Epithelial cell of prostate (primary cell): Measurements from ENCODE around the gene GSK3B.

Source experiments
- DNase-seq: peaks from one replicate; pipeline ENCODE4 v3.0.0-alpha.2; 2011; ENCODE audit warnings: low read depth, low spot score
- H3K27ac ChIP-seq: fragments of 450-650 bp; 2 replicates; pipeline ENCODE4 v1.5.1; 2017; ENCODE audit warnings: mild to moderate bottlenecking

The GSK3B gene

GRCh38 chr3:119834754-119835370 is 259.4 kb downstream of the GSK3B start:
- no peak overlapping the region for H3K27ac ChIP-seq
- DNase-seq, result no peak

GRCh38 chr3:119831941-119832371 is 262.3 kb downstream of the GSK3B start:
- H3K27ac ChIP-seq, result no peak overlapping the region

GRCh38 chr3:119831022-119831421 is 263.2 kb downstream of the GSK3B start:
- no peak for DNase-seq
- H3K27ac ChIP-seq, result no peak overlapping the region

More at GRCh38 chr3:119831941-119832371, 262.3 kb downstream of the GSK3B start:
- DNase-seq, result no peak

- no peak overlapping the region for H3K27ac ChIP-seq
- DNase-seq, result no peak
Observed at GRCh38 chr3:119829420-119829819, 264.8 kb downstream of the GSK3B start.

- no peak for DNase-seq
- H3K27ac ChIP-seq, result no peak overlapping the region
Observed at GRCh38 chr3:119826711-119827608, 267.3 kb downstream of the GSK3B start.

- DNase-seq, result no peak
- no peak overlapping the region for H3K27ac ChIP-seq
Observed at GRCh38 chr3:119825820-119826219, 268.4 kb downstream of the GSK3B start.

- DNase-seq, result no peak
- no peak overlapping the region for H3K27ac ChIP-seq
Observed at GRCh38 chr3:119819806-119820205, 274.4 kb downstream of the GSK3B start.

GRCh38 chr3:119818937-119819336 is 275.3 kb downstream of the GSK3B start:
- no peak overlapping the region for H3K27ac ChIP-seq
- DNase-seq, result no peak

- no peak for DNase-seq
- H3K27ac ChIP-seq, result no peak overlapping the region
Observed at GRCh38 chr3:119817583-119818363, 276.5 kb downstream of the GSK3B start.

- no peak overlapping the region for H3K27ac ChIP-seq
- no peak for DNase-seq
Observed at GRCh38 chr3:119817071-119817470, 277.2 kb downstream of the GSK3B start.

- H3K27ac ChIP-seq, result no peak overlapping the region
- no peak for DNase-seq
Observed at GRCh38 chr3:119815716-119816115, 278.5 kb downstream of the GSK3B start.

- no peak overlapping the region for H3K27ac ChIP-seq
- no peak for DNase-seq
Observed at GRCh38 chr3:119812491-119813058, 281.7 kb downstream of the GSK3B start.

GRCh38 chr3:119810018-119810435 is 284.2 kb downstream of the GSK3B start:
- no peak overlapping the region for H3K27ac ChIP-seq
- DNase-seq, result no peak

GRCh38 chr3:119809249-119810017 is 284.8 kb downstream of the GSK3B start:
- no peak for DNase-seq
- no peak overlapping the region for H3K27ac ChIP-seq

- no peak for DNase-seq
- H3K27ac ChIP-seq, result no peak overlapping the region
Observed at GRCh38 chr3:119808843-119809242, 285.4 kb downstream of the GSK3B start.

- DNase-seq, result no peak
- H3K27ac ChIP-seq, result no peak overlapping the region
Observed at GRCh38 chr3:119808244-119808643, 286.0 kb downstream of the GSK3B start.

- DNase-seq, result no peak
- H3K27ac ChIP-seq, result no peak overlapping the region
Observed at GRCh38 chr3:119800844-119801243, 293.4 kb downstream of the GSK3B start.

GRCh38 chr3:119796785-119797184 is 297.5 kb downstream of the GSK3B start:
- no peak overlapping the region for H3K27ac ChIP-seq
- no peak for DNase-seq

- H3K27ac ChIP-seq, result no peak overlapping the region
- no peak for DNase-seq
Observed at GRCh38 chr3:119796368-119796767, 297.9 kb downstream of the GSK3B start.

GRCh38 chr3:119795849-119796248 is 298.4 kb downstream of the GSK3B start:
- DNase-seq, result no peak
- H3K27ac ChIP-seq, result no peak overlapping the region
